ENCODE measurements around the gene SNX30.
A peak's percentile ranks its signal among the peaks of the same experiment; 100 is the strongest.

Gene SNX30

GRCh38 chr9:112886351-112886750 lies 135.8 kb downstream of the SNX30 start:
- H3K4me3 ChIP-seq (ENCODE audit: low read depth, low read length): no peak overlapping the region
- no peak for TF ChIP-seq CTCF (IDR thresholded peaks at IDR 0.05; ENCODE audit: low read depth, low read length, missing control alignments)
- no peak for DNase-seq (ENCODE audit: low read depth)

DNA sequence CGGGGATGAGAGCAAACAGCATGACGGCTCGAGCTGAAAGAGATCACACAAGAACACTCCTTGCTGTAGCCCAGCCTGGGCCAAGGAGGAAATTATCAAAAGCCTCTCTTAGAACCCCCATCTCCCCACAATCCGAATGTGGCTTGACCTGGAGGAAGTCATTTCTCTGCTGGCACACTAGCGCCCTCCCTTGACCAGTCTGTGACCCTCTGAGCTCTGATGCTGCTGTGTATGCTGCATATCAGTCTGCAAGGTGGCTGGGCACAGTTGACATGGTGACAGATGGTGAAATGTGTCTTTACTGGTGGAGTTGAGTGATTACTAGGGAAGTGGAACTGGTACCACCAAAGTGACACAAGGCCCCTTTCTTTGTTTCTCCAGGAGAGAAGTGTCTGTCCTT lies 136.8 kb downstream of the SNX30 start:
- peak; percentile 49 for TF ChIP-seq CTCF (IDR thresholded peaks at IDR 0.05; ENCODE audit: low read depth, low read length, missing control alignments)
- no peak overlapping the region for H3K4me3 ChIP-seq (ENCODE audit: low read depth, low read length)
- DNase-seq (ENCODE audit: low read depth): no peak

DNA sequence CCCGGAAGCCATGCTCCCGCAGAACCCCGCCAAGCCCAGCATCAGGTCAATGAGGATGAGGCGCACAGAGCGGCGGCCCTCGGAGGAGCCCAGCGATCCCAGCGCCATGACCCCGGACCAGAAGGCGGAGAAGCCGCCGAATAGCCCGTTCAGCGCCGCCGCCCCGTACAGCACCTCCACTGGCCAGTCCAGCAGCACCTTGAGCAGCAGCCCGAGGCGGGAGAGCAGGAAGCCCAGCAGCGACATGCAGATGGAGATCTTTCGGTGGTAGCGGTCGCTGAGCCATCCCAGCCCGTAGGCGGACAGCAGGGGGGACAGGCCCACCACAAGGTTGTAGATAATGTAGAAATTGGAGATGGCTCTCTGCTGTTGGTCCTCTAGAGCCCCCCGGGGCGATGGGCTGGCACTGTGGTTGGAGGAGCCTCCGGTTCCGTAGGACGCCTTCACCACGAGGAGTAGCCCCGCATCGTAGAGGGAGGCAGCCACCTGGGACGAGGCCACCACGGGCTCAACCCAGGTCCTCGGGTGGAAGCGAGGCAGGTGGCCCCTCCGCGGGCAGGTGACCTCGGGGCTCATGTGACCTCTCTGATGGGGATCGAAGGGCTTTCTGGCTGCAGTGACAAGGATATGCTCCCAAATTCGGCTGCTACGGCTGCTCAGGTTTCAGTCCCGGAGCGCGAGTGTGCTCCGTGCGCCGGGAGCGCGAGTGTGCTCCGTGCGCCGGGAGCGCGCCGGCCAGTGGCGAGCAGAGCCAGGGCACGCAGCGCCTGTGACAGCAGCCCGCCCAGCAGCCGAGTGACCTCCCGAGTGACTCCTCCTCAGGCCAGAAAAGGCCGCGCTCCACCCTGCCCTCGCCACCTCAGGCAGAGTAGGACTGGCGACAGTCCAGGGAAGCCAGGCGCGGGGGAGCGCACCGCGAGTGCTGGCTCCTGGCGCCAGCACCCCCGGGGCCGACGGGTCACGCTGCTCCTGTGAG lies 139.8 kb downstream of the SNX30 start, which contains the start of gene SLC46A2:
SLC46A2 (minus strand) TSS at position 771 of the 976 bp plus-strand sequence; CDS start at position 576, 195 bp downstream.
- no peak for DNase-seq (ENCODE audit: low read depth)
- TF ChIP-seq CTCF (IDR thresholded peaks at IDR 0.05; ENCODE audit: low read depth, low read length, missing control alignments): no peak
- peak within 1 kb of the TSS; percentile 7; the same call in 1 of the 2 replicates for H3K4me3 ChIP-seq (ENCODE audit: low read depth, low read length)

- no peak for TF ChIP-seq CTCF (IDR thresholded peaks at IDR 0.05; ENCODE audit: low read depth, low read length, missing control alignments)
- DNase-seq (ENCODE audit: low read depth): no peak
- no peak overlapping the region for H3K4me3 ChIP-seq (ENCODE audit: low read depth, low read length)
Observed at GRCh38 chr9:112891521-112891920, 141.0 kb downstream of the SNX30 start.

GRCh38 chr9:112892981-112893380 lies 142.4 kb downstream of the SNX30 start:
- no peak for DNase-seq (ENCODE audit: low read depth)
- no peak for TF ChIP-seq CTCF (IDR thresholded peaks at IDR 0.05; ENCODE audit: low read depth, low read length, missing control alignments)
- H3K4me3 ChIP-seq (ENCODE audit: low read depth, low read length): no peak overlapping the region

- DNase-seq (ENCODE audit: low read depth): no peak
- no peak for TF ChIP-seq CTCF (IDR thresholded peaks at IDR 0.05; ENCODE audit: low read depth, low read length, missing control alignments)
- H3K4me3 ChIP-seq (ENCODE audit: low read depth, low read length): no peak overlapping the region
Observed at GRCh38 chr9:112894041-112894440, 143.5 kb downstream of the SNX30 start.
